Measurements from ENCODE around the gene GRB10.

The GRB10 gene

GRCh38 chr7:50688226-50688590 lies 94.5 kb downstream of the GRB10 start:
- no peak for DNase-seq (ENCODE audit: low read depth)

GRCh38 chr7:50687575-50688225 lies 95.0 kb downstream of the GRB10 start:
- DNase-seq (ENCODE audit: low read depth) = peak; percentile 65

GRCh38 chr7:50687096-50687495 lies 95.6 kb downstream of the GRB10 start:
- no peak for DNase-seq (ENCODE audit: low read depth)

GRCh38 chr7:50685135-50686065 lies 97.3 kb downstream of the GRB10 start:
- DNase-seq (ENCODE audit: low read depth) = no peak

GRCh38 chr7:50684713-50685075 lies 98.0 kb downstream of the GRB10 start:
- no peak for DNase-seq (ENCODE audit: low read depth)

GRCh38 chr7:50684011-50684712 lies 98.5 kb downstream of the GRB10 start:
- DNase-seq (ENCODE audit: low read depth) = no peak

GRCh38 chr7:50682573-50682972 lies 100.1 kb downstream of the GRB10 start:
- DNase-seq (ENCODE audit: low read depth) = no peak

- DNase-seq (ENCODE audit: low read depth) = no peak
These were observed 100.6 kb downstream of the GRB10 start for GRCh38 chr7:50682079-50682478.

- DNase-seq (ENCODE audit: low read depth) = no peak
These were observed 101.2 kb downstream of the GRB10 start for GRCh38 chr7:50681432-50682045.

GRCh38 chr7:50679218-50680007 lies 103.3 kb downstream of the GRB10 start:
- peak; percentile 50 for DNase-seq (ENCODE audit: low read depth)

- DNase-seq (ENCODE audit: low read depth) = no peak
These were observed 104.1 kb downstream of the GRB10 start for GRCh38 chr7:50678586-50678985.

GRCh38 chr7:50677638-50677996 lies 105.1 kb downstream of the GRB10 start:
- no peak for DNase-seq (ENCODE audit: low read depth)

GRCh38 chr7:50676740-50677637 lies 105.7 kb downstream of the GRB10 start:
- no peak for DNase-seq (ENCODE audit: low read depth)

GRCh38 chr7:50676079-50676478 lies 106.6 kb downstream of the GRB10 start:
- no peak for DNase-seq (ENCODE audit: low read depth)

GRCh38 chr7:50674896-50675835 lies 107.5 kb downstream of the GRB10 start:
- no peak for DNase-seq (ENCODE audit: low read depth)

GRCh38 chr7:50674299-50674698 lies 108.4 kb downstream of the GRB10 start:
- DNase-seq (ENCODE audit: low read depth) = no peak

- DNase-seq (ENCODE audit: low read depth) = no peak
These were observed 109.6 kb downstream of the GRB10 start for GRCh38 chr7:50673096-50673495.

- DNase-seq (ENCODE audit: low read depth) = no peak
These were observed 110.7 kb downstream of the GRB10 start for GRCh38 chr7:50672045-50672444.

- DNase-seq (ENCODE audit: low read depth) = no peak
These were observed 111.3 kb downstream of the GRB10 start for GRCh38 chr7:50671386-50671785.

- DNase-seq (ENCODE audit: low read depth) = no peak
These were observed 112.8 kb downstream of the GRB10 start for GRCh38 chr7:50669890-50670289.

Data from iris pigment epithelial cell (primary cell).